Loucy (cell line): ENCODE results near the gene ARRB2.

ENCODE experiments used
- EZH2phosphoT487 ChIP-seq: fragments of 200-600 bp; IDR thresholded peaks from 2 replicates; pipeline ENCODE4 v1.6.1; 2018; ENCODE audit warnings: antibody characterized with exemption, mild to moderate bottlenecking, moderate library complexity, borderline replicate concordance
- TF ChIP-seq, protein P1 (sequence below): fragments of 200-600 bp; sonication (generic); conservative IDR thresholded peaks from 2 replicates; pipeline ENCODE4 v1.5.1; 2014; ENCODE audit warnings: mild to moderate bottlenecking, antibody characterized with exemption, low read length

DNA sequence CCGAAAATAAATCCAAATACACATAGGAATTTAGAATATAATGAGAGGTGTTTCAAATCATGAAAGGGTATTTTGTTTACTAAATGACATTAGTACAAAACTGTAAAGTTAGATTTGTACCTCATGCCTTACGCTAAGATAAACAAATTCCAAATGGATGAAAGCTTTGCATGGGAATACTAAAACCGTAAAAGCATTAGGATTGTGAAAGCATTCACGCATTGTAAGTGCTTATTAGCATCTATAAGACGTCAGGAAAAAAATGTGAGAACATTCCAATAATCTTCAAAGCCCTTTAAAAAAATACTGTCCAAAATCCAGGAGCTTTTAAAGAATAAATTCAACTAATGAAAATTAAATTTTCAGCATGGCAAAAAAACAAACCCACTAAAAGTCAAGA is 44.1 kb upstream of the ARRB2 start:
- TF ChIP-seq, protein P1, sequence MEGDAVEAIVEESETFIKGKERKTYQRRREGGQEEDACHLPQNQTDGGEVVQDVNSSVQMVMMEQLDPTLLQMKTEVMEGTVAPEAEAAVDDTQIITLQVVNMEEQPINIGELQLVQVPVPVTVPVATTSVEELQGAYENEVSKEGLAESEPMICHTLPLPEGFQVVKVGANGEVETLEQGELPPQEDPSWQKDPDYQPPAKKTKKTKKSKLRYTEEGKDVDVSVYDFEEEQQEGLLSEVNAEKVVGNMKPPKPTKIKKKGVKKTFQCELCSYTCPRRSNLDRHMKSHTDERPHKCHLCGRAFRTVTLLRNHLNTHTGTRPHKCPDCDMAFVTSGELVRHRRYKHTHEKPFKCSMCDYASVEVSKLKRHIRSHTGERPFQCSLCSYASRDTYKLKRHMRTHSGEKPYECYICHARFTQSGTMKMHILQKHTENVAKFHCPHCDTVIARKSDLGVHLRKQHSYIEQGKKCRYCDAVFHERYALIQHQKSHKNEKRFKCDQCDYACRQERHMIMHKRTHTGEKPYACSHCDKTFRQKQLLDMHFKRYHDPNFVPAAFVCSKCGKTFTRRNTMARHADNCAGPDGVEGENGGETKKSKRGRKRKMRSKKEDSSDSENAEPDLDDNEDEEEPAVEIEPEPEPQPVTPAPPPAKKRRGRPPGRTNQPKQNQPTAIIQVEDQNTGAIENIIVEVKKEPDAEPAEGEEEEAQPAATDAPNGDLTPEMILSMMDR: no peak
- TF ChIP-seq EZH2phosphoT487: no peak
